ENCODE measurements around the gene SULT1A2.
A peak's percentile ranks its signal among the peaks of the same experiment; 100 is the strongest.
"Not testable (repeated sequence)": the region's sequence is repeated elsewhere in the genome, so short reads cannot be mapped to it uniquely, and the experiment has no call there.

SULT1A2 gene

GRCh38 chr16:28566233-28566925 is 30.5 kb downstream of the SULT1A2 start:
- peaks cover 10% of the 10 kb centered on the region for H3K9me3 Mint-ChIP-seq
- H3K4me1 Mint-ChIP-seq, DNase-seq, ATAC-seq, H3K4me3 Mint-ChIP-seq, H3K27me3 Mint-ChIP-seq, H3K27ac Mint-ChIP-seq: not testable (repeated sequence)
- peaks cover 26% of the 10 kb centered on the region for H3K36me3 Mint-ChIP-seq (ENCODE audit: low read depth)

GRCh38 chr16:28563218-28563617 is 33.6 kb downstream of the SULT1A2 start:
- Mint-ChIP-seq H3K27me3 (no peaks in the 10 kb centered on the region), H3K27ac (no peak overlapping the region), H3K4me1 (peaks cover 20% of the 10 kb centered on the region), H3K9me3 (peaks cover 10% of the 10 kb centered on the region), H3K4me3 (no peak overlapping the region), H3K36me3 (ENCODE audit: low read depth) (peaks cover 36% of the 10 kb centered on the region)
- no peak for DNase-seq
- ATAC-seq: no peak

- DNase-seq: no peak
- Mint-ChIP-seq H3K9me3 (peaks cover 4% of the 10 kb centered on the region), H3K4me1 (peaks cover 24% of the 10 kb centered on the region), H3K27me3 (no peaks in the 10 kb centered on the region), H3K36me3 (ENCODE audit: low read depth) (peaks cover 34% of the 10 kb centered on the region), H3K4me3 (no peak overlapping the region), H3K27ac (no peak overlapping the region)
- ATAC-seq: no peak
Measured at GRCh38 chr16:28562199-28562598, 34.7 kb downstream of the SULT1A2 start.

GRCh38 chr16:28561557-28562187 is 35.2 kb downstream of the SULT1A2 start:
- Mint-ChIP-seq H3K9me3 (peaks cover 4% of the 10 kb centered on the region), H3K27me3 (no peaks in the 10 kb centered on the region), H3K4me1 (peaks cover 26% of the 10 kb centered on the region), H3K36me3 (ENCODE audit: low read depth) (peaks cover 33% of the 10 kb centered on the region), H3K27ac (no peak overlapping the region), H3K4me3 (no peak overlapping the region)
- no peak for ATAC-seq
- no peak for DNase-seq

- no peak overlapping the region for H3K4me3 Mint-ChIP-seq
- no peak for DNase-seq
- no peaks in the 10 kb centered on the region for H3K27me3 Mint-ChIP-seq
- no peak overlapping the region for H3K27ac Mint-ChIP-seq
- no peaks in the 10 kb centered on the region for H3K9me3 Mint-ChIP-seq
- H3K36me3 Mint-ChIP-seq (ENCODE audit: low read depth): peaks cover 24% of the 10 kb centered on the region
- H3K4me1 Mint-ChIP-seq: peaks cover 44% of the 10 kb centered on the region
- ATAC-seq: no peak
Measured at GRCh38 chr16:28558456-28558855, 38.4 kb downstream of the SULT1A2 start.

GRCh38 chr16:28556914-28557320 is 39.9 kb downstream of the SULT1A2 start:
- no peaks in the 10 kb centered on the region for H3K27me3 Mint-ChIP-seq
- peaks cover 24% of the 10 kb centered on the region for H3K36me3 Mint-ChIP-seq (ENCODE audit: low read depth)
- DNase-seq (no peak), ATAC-seq (no peak)
- H3K4me3 Mint-ChIP-seq: no peak overlapping the region
- no peak overlapping the region for H3K27ac Mint-ChIP-seq
- H3K9me3 Mint-ChIP-seq: no peaks in the 10 kb centered on the region
- peaks cover 51% of the 10 kb centered on the region for H3K4me1 Mint-ChIP-seq

GRCh38 chr16:28555561-28555960 is 41.3 kb downstream of the SULT1A2 start:
- Mint-ChIP-seq H3K27ac (peak overlapping the region; percentile 46), H3K9me3 (no peaks in the 10 kb centered on the region), H3K4me3 (peak overlapping the region; percentile 18), H3K4me1 (peaks cover 45% of the 10 kb centered on the region), H3K27me3 (no peaks in the 10 kb centered on the region), H3K36me3 (ENCODE audit: low read depth) (peaks cover 24% of the 10 kb centered on the region)
- DNase-seq: no peak
- ATAC-seq: no peak

GRCh38 chr16:28554634-28555423 is 42.0 kb downstream of the SULT1A2 start:
- Mint-ChIP-seq H3K27me3 (no peaks in the 10 kb centered on the region), H3K4me3 (peak overlapping the region; percentile 88), H3K36me3 (ENCODE audit: low read depth) (peaks cover 22% of the 10 kb centered on the region), H3K27ac (peak overlapping the region; percentile 97), H3K9me3 (no peaks in the 10 kb centered on the region), H3K4me1 (peaks cover 41% of the 10 kb centered on the region)
- DNase-seq: no peak
- no peak for ATAC-seq

GRCh38 chr16:28553776-28554633 is 42.8 kb downstream of the SULT1A2 start, which contains the start of gene SGF29:
Gene SGF29 (plus strand): TSS chr16:28553920. CDS start chr16:28581070, 27,150 bp downstream.
- ATAC-seq: peak; percentile 86
- peak within 1 kb of the TSS; percentile 88 for H3K4me3 Mint-ChIP-seq
- no peaks in the 10 kb centered on the region for H3K27me3 Mint-ChIP-seq
- H3K4me1 Mint-ChIP-seq: peaks cover 41% of the 10 kb centered on the region
- H3K9me3 Mint-ChIP-seq: no peaks in the 10 kb centered on the region
- DNase-seq: peak; percentile 91
- H3K36me3 Mint-ChIP-seq (ENCODE audit: low read depth): peaks cover 15% of the 10 kb centered on the region
- peak within 1 kb of the TSS; percentile 97 for H3K27ac Mint-ChIP-seq

GRCh38 chr16:28549301-28549899 is 47.5 kb downstream of the SULT1A2 start:
- no peak overlapping the region for H3K4me3 Mint-ChIP-seq
- no peak for DNase-seq
- no peaks in the 10 kb centered on the region for H3K9me3 Mint-ChIP-seq

GRCh38 chr16:28548306-28548802 is 48.5 kb downstream of the SULT1A2 start:
- H3K4me3 Mint-ChIP-seq: no peak overlapping the region
- H3K27me3 Mint-ChIP-seq: peaks cover 3% of the 10 kb centered on the region
- no peaks in the 10 kb centered on the region for H3K9me3 Mint-ChIP-seq
- no peak overlapping the region for H3K27ac Mint-ChIP-seq
- DNase-seq (no peak), ATAC-seq (no peak)
- no peaks in the 10 kb centered on the region for H3K36me3 Mint-ChIP-seq (ENCODE audit: low read depth)
- H3K4me1 Mint-ChIP-seq: peaks cover 12% of the 10 kb centered on the region

More at GRCh38 chr16:28549301-28549899, 47.5 kb downstream of the SULT1A2 start:
- H3K36me3 Mint-ChIP-seq (ENCODE audit: low read depth): no peaks in the 10 kb centered on the region
- peaks cover 17% of the 10 kb centered on the region for H3K4me1 Mint-ChIP-seq
- peaks cover 3% of the 10 kb centered on the region for H3K27me3 Mint-ChIP-seq
- H3K27ac Mint-ChIP-seq: no peak overlapping the region
- ATAC-seq: peak; percentile 15

- Mint-ChIP-seq H3K36me3 (ENCODE audit: low read depth) (no peaks in the 10 kb centered on the region), H3K9me3 (no peaks in the 10 kb centered on the region), H3K27me3 (peaks cover 3% of the 10 kb centered on the region), H3K27ac (no peak overlapping the region), H3K4me3 (no peak overlapping the region), H3K4me1 (peaks cover 4% of the 10 kb centered on the region)
- ATAC-seq: no peak
- no peak for DNase-seq
Measured at GRCh38 chr16:28546626-28547025, 50.2 kb downstream of the SULT1A2 start.

GRCh38 chr16:28545964-28546363 is 50.9 kb downstream of the SULT1A2 start:
- not testable (repeated sequence) for DNase-seq; H3K36me3 Mint-ChIP-seq (ENCODE audit: low read depth); H3K27ac Mint-ChIP-seq; H3K27me3 Mint-ChIP-seq; ATAC-seq; H3K9me3 Mint-ChIP-seq; H3K4me3 Mint-ChIP-seq; H3K4me1 Mint-ChIP-seq

Data from activated naive CD8-positive, alpha-beta T cell treated with anti-CD3 and anti-CD28 coated beads, Interleukin-2, amount 50 U/mL, for 24 hours (primary cell).